ENCODE results near the gene MSANTD7.

GRCh38 chr10:14815681-14816080, 22.4 kb upstream of the MSANTD7 start:
- no peak for TF ChIP-seq CTCF (IDR thresholded peaks at IDR 0.05)
- TF ChIP-seq POLR2AphosphoS5 (IDR thresholded peaks at IDR 0.05): no peak
- no peak for TF ChIP-seq POLR2A (IDR thresholded peaks at IDR 0.05)

All from suprapubic skin (tissue), 4 donors.